Neural cell (in vitro differentiated cells): ENCODE data around the gene GPSM3. TPM values are rescaled to one million over a fixed set of nuclear protein-coding genes. Genes with fewer than 3 reads are reported as not detected.

Experiments
- H2AFZ ChIP-seq: fragments of 200-600, 300-800 bp; sonication (generic), shearing (Covaris generic); 2 replicates; pipeline ENCODE4 v1.6.0; 2014; ENCODE audit warnings: low read depth, mild to moderate bottlenecking, antibody characterized with exemption, low read length, moderate library complexity
- H3F3A ChIP-seq: fragments of 200-600 bp; shearing (Covaris generic); 2 replicates; pipeline ENCODE4 v1.6.1; 2016; ENCODE audit warnings: mild to moderate bottlenecking, moderate library complexity, mixed read lengths, antibody characterized with exemption, low read length; ENCODE audit not compliant: insufficient read depth, poor library complexity, severe bottlenecking
- H3K27ac ChIP-seq: fragments of 200-600, 300-800 bp; sonication (generic), shearing (Covaris generic); 2 replicates; pipeline ENCODE4 v1.5.1; 2014; ENCODE audit warnings: mild to moderate bottlenecking, low read length, moderate library complexity
- H3K27me3 ChIP-seq: fragments of 300-800, 200-600 bp; sonication (generic), shearing (Covaris generic); 2 replicates; pipeline ENCODE4 v1.6.0; 2014; ENCODE audit warnings: mild to moderate bottlenecking, low read depth, low read length, moderate library complexity; ENCODE audit not compliant: insufficient read depth
- H3K36me3 ChIP-seq: fragments of 300-800, 200-600 bp; sonication (generic), shearing (Covaris generic); 2 replicates; pipeline ENCODE4 v1.5.1; 2014; ENCODE audit warnings: mild to moderate bottlenecking, antibody characterized with exemption, low read length, moderate library complexity; ENCODE audit not compliant: insufficient read depth
- H3K4me2 ChIP-seq: fragments of 300-800, 200-600 bp; sonication (generic), shearing (Covaris generic); 2 replicates; pipeline ENCODE4 v1.6.0; 2014; ENCODE audit warnings: mild to moderate bottlenecking, low read length
- H3K4me3 ChIP-seq: fragments of 300-800, 200-600 bp; sonication (generic), shearing (Covaris generic); 2 replicates; pipeline ENCODE4 v1.5.1; 2014; ENCODE audit warnings: mild to moderate bottlenecking, low read length, moderate library complexity
- H3K79me2 ChIP-seq: fragments of 200-600 bp; shearing (Covaris generic); replicated peaks from 2 replicates; pipeline ENCODE4 v1.6.0; 2014; ENCODE audit warnings: mild to moderate bottlenecking, low read length, moderate library complexity; ENCODE audit not compliant: insufficient read depth
- H3K9ac ChIP-seq: fragments of 300-800, 200-600 bp; sonication (generic), shearing (Covaris generic); 2 replicates; pipeline ENCODE4 v1.6.1; 2016; ENCODE audit warnings: mild to moderate bottlenecking, low read length, mixed read lengths
- H3K9me2 ChIP-seq: fragments of 200-600 bp; shearing (Covaris generic); 2 replicates; pipeline ENCODE4 v1.6.1; 2016; ENCODE audit warnings: mild to moderate bottlenecking, low read length, mixed read lengths; ENCODE audit not compliant: insufficient read depth
- H3K9me3 ChIP-seq: fragments of 200-600, 300-800 bp; sonication (generic), shearing (Covaris generic); 2 replicates; pipeline ENCODE4 v1.6.1; 2016; ENCODE audit warnings: mild to moderate bottlenecking, mixed run types, low read length, moderate library complexity, mixed read lengths
- H4K20me1 ChIP-seq: fragments of 200-600 bp; shearing (Covaris generic); 2 replicates; pipeline ENCODE4 v1.6.1; 2016; ENCODE audit warnings: mild to moderate bottlenecking, mixed run types; ENCODE audit not compliant: insufficient read depth
- CTCF ChIP-seq: fragments of 450-650 bp; IDR thresholded peaks from 2 replicates; pipeline ENCODE4 v1.5.1; 2014; ENCODE audit warnings: antibody characterized with exemption, mild to moderate bottlenecking, moderate library complexity; ENCODE audit not compliant: poor library complexity, severe bottlenecking
- EP300 ChIP-seq: fragments of 450-650 bp; conservative IDR thresholded peaks from 2 replicates; pipeline ENCODE4 v1.6.1; 2014; ENCODE audit warnings: antibody characterized with exemption, mild to moderate bottlenecking, moderate library complexity; ENCODE audit not compliant: poor library complexity, severe bottlenecking
- EZH2 ChIP-seq: fragments of 200-600, 300-800 bp; shearing (Covaris generic), sonication (generic); IDR thresholded peaks from 2 replicates; pipeline ENCODE4 v1.6.1; 2014; ENCODE audit warnings: antibody characterized with exemption, low read length, borderline replicate concordance, mild to moderate bottlenecking; ENCODE audit not compliant: insufficient read depth, poor library complexity, severe bottlenecking
- MXI1 ChIP-seq: fragments of 450-650 bp; conservative IDR thresholded peaks from 2 replicates; pipeline ENCODE4 v1.6.1; 2014; ENCODE audit warnings: antibody characterized with exemption, mild to moderate bottlenecking; ENCODE audit not compliant: poor library complexity, severe bottlenecking
- POLR2AphosphoS5 ChIP-seq: IDR thresholded peaks from 2 replicates; pipeline ENCODE4 v1.6.1; 2012
- RAD21 ChIP-seq: fragments of 450-650 bp; conservative IDR thresholded peaks from 2 replicates; pipeline ENCODE4 v1.6.1; 2014; ENCODE audit warnings: antibody characterized with exemption, mild to moderate bottlenecking, moderate library complexity
- REST ChIP-seq: IDR thresholded peaks from 2 replicates; pipeline ENCODE4 v1.6.1; 2012; ENCODE audit warnings: borderline replicate concordance
- SMC3 ChIP-seq: fragments of 450-650 bp; conservative IDR thresholded peaks from 2 replicates; pipeline ENCODE4 v1.6.1; 2014; ENCODE audit warnings: antibody characterized with exemption, mild to moderate bottlenecking, moderate library complexity; ENCODE audit not compliant: poor library complexity
- TAF1 ChIP-seq: IDR thresholded peaks from 2 replicates; pipeline ENCODE4 v1.6.1; 2012; ENCODE audit warnings: low read depth
- polyA plus RNA-seq: library from polyadenylated mRNA; depleted of rRNA; stranded (reverse); fragments of >200 nt; gene quantifications from 2 replicates; pipeline ENCODE4 v1.2.3, GENCODE V29; 2014

The GPSM3 gene
- polyA plus RNA-seq, 1 donor from 2014 or later, result 1.2 TPM

- Histone ChIP-seq H3K9ac (no peak overlapping the region), H4K20me1 (no peaks in the 10 kb centered on the region), H3K27ac (no peak overlapping the region), H3K79me2 (no peaks in the 10 kb centered on the region), H3K4me2 (no peak overlapping the region), H3F3A (no peaks in the 10 kb centered on the region), H3K27me3 (no peaks in the 10 kb centered on the region), H2AFZ (no peak overlapping the region), H3K9me2 (no peaks in the 10 kb centered on the region), H3K36me3 (no peaks in the 10 kb centered on the region), H3K4me3 (no peak overlapping the region), H3K9me3 (no peaks in the 10 kb centered on the region)
- TF ChIP-seq CTCF (no peak), POLR2AphosphoS5 (no peak), RAD21 (no peak), EZH2 (no peak), TAF1 (no peak), SMC3 (no peak), EP300 (no peak), MXI1 (no peak), REST (no peak)
These were observed 47.0 kb upstream of the GPSM3 start for GRCh38 chr6:32239462-32239861.

- no peak overlapping the region for H3K27ac ChIP-seq
- H3K79me2 ChIP-seq, result no peaks in the 10 kb centered on the region
- H4K20me1 ChIP-seq, result no peaks in the 10 kb centered on the region
- no peaks in the 10 kb centered on the region for H3K27me3 ChIP-seq
- no peak overlapping the region for H3K9ac ChIP-seq
- no peaks in the 10 kb centered on the region for H3K9me3 ChIP-seq
- H3K9me2 ChIP-seq, result no peaks in the 10 kb centered on the region
- no peak overlapping the region for H2AFZ ChIP-seq
- no peaks in the 10 kb centered on the region for H3K36me3 ChIP-seq
- H3K4me2 ChIP-seq, result no peak overlapping the region
- TF ChIP-seq REST, result no peak
- no peak for TF ChIP-seq TAF1
- no peak for TF ChIP-seq CTCF
- no peak for TF ChIP-seq EP300
- no peak for TF ChIP-seq POLR2AphosphoS5
- TF ChIP-seq EZH2, result no peak
- H3K4me3 ChIP-seq, result no peak overlapping the region
- no peaks in the 10 kb centered on the region for H3F3A ChIP-seq
These were observed 42.5 kb upstream of the GPSM3 start for GRCh38 chr6:32234934-32235333.
